HK-2 (cell line): ENCODE measurements around the gene PDK2.

Source experiments
- DNase-seq: peaks from one replicate; pipeline ENCODE4 v3.0.0-alpha.2; 2018; ENCODE audit not compliant: unreplicated experiment

Gene PDK2

DNA sequence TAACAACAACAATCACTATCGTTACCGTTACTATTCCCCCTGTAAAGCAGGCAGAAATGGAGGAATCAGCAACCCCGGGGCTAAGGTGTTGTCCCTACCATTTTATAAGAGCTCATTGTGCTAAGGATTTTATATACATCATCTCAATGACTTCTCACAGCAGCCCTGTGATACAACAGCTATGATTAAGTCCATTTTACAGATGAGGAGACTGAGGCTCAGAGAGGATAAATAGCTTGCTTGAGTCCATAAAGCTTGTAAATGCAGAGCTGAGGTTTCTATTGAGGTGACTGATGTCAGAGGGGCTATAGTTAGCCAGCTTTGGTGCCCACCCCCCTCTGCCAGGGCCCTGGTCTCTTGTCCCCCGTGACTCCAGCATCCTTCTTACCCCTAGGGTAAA lies 16.7 kb upstream of the PDK2 start:
- no peak for DNase-seq

DNA sequence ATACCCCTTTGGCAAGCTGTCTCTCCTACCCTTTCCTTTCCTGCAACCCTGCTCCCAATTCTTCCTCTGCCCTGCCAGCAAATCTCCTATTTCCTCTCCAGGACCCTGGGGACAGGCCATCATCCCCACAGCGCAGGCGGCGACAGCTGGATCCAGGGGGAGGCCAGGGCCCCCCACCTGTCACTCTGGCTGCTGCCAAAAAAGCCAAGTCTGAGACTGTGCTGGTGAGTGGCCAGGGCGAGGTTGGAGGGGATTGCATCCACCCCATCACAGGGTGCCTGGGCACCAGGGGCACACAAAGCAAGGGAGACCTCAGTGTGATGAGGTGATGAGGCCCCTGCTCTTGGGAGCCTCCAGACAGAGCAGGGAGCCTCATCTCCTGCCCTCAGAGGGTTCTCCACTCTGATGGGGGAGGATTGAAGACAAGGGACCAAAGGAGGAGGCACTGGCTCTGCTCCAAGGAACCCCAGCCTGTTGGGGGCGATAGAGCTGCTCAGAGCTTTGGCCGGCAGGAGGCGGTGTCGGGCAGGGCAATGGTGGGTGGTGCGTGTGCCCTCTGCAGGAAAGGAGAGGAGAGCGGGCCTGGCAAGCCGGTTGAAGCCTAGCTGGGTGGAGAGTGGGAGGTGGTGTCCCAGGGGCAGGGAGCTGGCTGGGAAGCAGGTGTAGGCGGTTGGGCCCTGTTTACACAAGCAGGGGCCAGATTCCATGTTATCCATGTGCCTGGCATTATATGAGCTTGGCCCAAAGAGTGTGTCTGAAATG lies 15.6 kb upstream of the PDK2 start:
- no peak for DNase-seq

DNA sequence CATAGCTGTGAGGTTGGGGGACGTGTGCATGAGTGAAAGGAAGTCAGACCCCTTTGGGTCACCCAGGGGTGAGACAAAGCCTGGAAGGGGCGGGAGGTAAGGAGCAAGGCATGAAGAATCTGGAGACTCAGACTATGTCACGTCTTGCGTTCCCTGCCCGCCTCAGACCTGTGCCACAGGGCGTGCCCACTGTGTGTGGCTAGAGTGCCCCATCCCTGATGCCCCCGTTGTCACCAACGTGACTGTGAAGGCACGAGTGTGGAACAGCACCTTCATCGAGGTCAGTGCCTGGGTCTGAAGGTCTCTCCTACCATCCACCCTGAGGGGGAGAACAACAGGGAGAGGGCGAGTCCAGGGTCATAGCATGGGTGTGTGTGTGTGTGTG lies 15.1 kb upstream of the PDK2 start:
- DNase-seq, result no peak

DNA sequence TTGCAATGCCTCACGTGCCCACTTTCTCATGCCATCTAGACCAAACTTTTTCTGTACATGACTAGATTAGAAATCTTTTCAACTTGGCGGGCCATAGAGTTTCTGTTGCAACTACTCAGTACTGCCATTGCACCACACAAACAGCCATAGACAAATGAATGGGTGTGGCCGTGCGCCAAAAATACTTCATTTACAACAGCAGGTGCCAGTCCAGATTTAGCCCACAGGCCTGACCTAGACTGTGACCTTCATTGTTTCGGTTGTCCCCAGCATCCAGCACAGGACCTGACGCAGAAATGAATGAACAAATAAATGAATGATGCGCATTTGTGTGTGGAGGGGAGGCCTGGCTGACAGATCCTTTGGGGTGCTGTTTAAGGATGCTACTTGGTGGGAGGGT lies 14.3 kb upstream of the PDK2 start:
- no peak for DNase-seq

DNA sequence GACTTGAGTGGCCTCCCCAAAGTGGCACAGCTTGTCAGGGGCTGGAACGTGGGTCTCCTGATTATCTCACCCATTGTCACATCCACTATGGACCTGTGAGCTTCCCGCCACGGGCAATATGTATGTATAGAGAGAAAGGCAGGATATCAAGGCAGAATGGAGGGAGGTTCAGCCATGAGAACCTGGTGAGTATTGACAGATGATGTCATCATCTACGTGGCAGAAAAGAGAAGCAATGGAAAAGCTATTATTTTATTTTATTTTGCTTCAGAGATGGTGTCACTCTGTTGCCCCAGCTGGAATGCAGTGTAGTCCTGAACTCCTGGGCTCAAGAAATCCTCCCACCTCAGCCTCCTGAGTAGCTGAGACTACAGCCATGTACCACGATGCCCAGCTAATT lies 13.4 kb upstream of the PDK2 start:
- DNase-seq, result no peak

DNA sequence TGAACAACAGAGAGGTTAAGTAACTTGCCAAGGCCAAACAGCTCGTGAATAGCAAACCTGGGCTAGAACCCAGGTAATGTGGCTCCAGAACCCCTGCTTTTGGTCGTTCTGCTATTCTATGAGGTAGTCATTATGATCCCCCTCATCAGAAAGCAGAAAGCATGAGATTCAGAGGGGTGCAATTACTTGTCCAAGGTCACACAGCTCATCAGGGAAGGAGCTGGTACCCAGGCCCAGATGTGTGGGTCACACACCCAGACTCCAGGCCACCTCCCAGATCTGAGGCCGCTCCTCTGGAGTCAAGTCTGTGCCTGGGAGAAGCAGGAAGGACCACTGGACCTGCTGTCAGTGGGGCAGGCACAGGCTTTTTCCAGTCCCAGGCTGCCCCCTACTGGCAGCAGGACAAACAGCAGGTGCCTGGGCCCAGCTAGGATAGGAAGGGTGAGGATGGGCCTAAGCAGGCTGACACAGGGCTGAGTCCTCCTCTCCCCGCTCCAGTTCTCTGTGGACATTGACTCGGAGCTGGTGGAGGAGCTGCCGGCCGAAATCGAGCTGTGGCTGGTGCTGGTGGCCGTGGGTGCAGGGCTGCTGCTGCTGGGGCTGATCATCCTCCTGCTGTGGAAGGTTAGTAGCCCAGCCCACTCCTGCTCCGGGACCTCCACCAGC lies 7.8 kb upstream of the PDK2 start:
- DNase-seq, result peak; percentile 79

DNA sequence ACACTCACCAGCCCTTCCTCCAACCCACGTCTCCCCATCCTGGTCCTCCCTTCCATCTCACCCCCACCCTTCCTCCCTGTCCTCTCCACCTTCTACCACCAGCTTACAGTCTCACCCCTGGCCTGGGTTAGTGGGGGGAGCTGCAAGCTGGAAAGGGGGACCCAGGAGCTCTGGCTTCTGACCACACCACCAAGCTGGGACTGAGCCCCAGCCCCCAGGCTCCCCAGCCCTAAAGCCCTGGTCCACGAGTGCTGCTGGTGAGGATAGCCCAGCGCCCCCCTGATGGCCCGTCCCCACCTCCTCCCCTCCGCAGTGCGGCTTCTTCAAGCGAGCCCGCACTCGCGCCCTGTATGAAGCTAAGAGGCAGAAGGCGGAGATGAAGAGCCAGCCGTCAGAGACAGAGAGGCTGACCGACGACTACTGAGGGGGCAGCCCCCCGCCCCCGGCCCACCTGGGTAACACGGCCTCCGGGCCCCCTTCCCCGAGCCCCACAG lies 7.2 kb upstream of the PDK2 start:
- no peak for DNase-seq

DNA sequence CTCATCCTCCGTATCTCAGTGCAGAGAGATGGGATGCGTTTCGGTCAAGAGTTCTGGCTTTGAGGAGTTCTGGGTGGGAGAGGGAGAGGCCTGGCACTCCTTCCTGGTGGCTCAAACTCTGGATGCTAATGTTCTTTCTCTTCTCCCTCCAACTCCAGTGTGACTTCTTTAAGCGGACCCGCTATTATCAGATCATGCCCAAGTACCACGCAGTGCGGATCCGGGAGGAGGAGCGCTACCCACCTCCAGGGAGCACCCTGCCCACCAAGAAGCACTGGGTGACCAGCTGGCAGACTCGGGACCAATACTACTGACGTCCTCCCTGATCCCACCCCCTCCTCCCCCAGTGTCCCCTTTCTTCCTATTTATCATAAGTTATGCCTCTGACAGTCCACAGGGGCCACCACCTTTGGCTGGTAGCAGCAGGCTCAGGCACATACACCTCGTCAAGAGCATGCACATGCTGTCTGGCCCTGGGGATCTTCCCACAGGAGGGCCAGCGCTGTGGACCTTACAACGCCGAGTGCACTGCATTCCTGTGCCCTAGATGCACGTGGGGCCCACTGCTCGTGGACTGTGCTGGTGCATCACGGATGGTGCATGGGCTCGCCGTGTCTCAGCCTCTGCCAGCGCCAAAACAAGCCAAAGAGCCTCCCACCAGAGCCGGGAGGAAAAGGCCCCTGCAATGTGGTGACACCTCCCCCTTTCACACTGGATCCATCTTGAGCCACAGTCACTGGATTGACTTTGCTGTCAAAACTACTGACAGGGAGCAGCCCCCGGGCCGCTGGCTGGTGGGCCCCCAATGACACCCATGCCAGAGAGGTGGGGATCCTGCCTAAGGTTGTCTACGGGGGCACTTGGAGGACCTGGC lies 6.0 kb upstream of the PDK2 start:
- no peak for DNase-seq

DNA sequence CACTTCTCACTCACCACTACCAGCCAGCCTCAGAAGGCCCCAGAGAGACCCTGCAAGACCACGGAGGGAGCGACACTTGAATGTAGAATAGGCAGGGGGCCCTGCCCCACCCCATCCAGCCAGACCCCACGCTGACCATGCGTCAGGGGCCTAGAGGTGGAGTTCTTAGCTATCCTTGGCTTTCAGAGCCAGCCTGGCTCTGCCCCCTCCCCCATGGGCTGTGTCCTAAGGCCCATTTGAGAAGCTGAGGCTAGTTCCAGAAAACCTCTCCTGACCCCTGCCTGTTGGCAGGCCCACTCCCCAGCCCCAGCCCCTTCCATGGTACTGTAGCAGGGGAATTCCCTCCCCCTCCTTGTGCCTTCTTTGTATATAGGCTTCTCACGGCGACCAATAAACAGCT lies 5.1 kb upstream of the PDK2 start:
- DNase-seq, result no peak

DNA sequence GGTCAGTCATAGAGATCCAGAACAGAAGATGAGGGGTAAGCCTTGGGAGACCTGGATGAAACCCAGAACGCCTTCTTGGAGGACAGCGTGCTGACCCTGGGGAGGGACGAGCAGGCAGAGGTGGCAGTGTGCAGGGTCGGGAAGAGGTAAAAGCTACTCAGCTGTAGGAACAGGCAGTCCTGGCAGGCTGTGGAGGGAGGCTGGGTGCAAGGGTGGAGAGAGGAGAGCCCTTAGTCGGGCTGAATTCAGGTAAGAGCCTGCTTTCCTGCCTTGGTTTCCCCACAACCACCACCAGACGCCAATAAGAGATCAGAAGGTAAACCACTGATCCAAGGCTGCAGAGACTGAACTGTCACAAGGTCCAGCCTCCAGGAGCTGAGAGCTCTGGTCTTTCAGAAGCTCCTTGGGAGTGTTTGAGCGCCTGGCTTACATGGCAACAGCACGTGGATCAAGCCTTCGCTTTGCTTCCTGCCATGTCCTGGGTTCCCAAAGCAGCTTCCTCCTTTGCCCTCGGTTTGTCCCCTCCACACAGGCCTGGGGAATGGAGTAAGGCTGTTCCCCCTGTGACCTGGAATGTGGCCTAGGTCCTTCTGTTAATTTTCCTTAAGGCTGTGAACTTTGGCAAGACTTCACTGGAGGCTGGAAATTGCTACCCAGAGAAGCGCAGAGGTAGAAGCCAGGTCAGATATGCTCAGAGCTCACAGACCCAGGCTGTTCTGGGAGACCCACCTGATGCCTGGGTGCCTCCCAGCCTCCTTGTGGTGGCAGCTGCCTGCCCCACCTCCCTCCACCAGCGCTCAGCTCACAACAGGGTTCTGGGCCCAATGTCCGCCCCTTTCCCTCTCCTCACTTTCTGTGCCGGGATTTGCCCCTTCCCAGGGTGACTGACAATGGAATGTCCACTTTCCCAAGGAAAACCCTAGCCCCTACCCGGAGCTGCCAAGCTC lies 3.9 kb upstream of the PDK2 start:
- peak; percentile 31 for DNase-seq

DNA sequence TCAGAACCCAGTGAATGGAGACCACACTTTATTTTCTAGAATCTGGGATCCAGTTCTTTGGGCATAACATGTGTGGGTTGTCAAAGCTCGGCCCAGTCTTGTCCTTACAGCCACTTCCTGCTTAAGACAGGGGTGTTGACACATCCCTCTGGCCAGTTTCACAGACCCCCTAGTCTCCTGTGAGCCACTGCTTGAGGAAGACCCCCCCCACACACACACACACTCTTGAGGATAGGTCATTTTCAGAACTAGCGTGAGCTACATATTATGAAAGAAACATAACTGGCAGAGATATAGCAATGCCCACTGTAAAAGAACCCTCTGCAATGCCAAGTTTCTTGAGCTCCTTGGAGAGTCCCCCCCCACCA lies 3.2 kb upstream of the PDK2 start:
- no peak for DNase-seq

DNA sequence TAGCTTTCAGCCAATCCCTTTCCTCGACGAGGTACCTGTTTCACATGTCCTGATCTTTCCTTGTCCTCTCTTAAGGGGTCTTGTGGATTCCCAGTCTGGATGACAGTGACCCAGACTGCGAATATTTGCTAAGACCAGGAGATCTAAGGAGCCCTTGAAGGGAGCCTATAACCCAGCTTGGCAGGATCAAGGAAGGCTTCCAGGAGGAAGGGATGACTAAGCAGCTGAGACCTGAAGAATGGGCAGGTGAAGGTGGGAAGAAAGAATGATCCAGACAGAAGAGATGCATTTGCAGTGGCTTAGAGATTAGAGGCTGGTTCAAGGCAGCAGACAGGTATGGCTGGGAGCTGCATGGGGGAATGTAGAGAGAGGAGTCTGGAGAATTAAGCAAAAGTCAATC lies 1.9 kb upstream of the PDK2 start:
- DNase-seq, result no peak

DNA sequence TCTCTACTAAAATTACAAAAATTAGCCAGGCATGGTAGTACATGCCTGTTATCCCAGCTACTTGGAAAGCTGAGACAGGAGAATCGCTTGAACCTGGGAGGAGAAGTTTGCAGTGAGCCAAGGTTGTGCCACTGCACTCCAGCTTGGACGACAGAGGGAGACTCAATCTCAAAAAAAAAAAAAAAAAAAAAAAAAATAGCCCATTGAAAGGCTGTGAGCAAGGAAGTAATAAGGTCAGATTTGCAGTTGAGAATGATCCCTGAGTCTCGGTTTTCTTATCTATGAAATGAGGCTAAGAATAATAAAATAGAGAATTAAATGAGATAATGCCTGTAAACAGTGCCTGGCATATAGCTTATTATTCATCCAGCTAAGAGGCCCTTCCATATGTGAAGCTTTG lies 1.3 kb upstream of the PDK2 start:
- no peak for DNase-seq

DNA sequence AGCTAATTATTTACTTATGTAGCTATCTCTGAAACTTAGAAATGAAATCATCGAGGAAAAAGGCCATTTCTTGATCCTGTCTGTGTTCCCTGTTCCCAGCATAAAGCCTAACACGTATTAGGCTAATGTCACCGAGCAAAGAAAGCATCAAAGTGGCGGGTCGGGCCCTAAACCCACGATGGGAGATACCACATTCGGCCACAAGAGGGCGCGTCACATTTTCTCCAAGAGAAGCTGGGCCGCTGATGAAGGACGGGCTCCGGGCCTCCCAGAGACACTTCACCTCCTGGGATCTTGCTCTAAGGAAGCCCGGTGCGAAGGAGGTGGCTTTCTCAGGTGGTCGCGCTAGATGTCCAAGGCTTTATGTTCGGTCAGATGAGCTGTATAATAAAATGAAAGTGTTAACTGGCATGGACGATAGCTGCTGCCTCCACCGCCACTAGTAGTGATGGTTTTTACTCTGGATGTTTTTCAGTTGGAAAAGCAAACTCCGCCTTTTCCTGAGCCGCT lies 853 bp upstream of the PDK2 start:
- peak; percentile 91 for DNase-seq

DNA sequence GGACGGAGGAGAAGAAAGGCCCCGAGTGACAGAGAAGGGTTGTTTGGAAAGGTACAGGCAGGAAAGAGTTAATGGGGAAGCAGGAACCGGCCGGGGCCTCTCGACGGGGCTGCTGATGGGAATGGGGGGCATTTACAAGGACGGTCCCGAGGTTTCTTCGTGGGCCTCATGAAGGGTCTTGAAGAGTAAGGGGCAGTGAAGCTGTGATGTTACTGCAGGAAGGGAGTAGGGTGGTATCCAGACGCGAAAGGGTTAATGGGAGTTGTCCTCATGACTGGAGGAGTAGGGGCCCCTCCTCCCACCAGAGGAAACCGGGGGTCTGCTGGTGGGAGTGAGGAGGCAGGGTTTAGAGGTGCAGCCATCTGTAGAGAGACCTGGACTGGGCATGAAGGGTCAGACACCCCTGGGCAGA lies 481 bp downstream of the PDK2 start:
- no peak for DNase-seq

DNA sequence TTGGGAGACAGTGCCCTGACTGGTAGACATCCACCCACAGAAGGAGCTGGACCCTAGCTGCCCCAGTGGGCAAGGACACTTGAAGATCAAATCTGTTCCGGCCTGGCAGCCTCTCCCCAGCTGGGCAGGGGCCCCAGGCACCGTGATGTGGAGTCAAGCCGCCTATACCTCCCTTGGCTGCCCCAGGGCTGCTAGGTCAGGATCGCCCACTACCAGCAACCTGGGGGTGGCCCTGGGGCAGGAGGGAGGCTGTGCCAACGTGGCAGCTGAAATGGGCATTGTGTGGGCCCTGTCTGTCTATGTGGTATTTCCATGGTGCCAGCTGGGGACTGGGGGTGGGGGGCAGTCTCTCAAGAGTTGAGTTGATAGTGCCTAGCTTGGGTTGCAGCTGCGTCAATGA lies 941 bp downstream of the PDK2 start:
- no peak for DNase-seq

DNA sequence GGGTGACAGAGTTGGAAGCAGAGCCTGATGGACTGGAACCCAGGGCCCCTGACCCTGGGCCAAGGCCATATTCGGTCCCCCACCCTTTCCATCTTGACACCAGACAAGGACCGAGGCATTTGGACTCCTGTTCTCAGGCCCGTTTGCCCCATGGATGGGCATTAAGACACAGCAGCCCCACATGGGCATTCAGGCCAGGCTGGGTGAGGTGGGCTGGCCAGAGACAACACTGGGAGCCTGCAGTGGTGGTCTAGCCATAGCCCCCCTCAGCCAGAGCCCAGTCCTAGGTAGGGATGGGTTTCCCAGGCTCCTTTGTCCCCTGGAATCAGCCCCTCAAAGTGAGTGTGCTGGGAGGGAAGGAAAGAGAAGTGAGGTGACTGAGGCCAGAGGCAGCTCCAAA lies 1.6 kb downstream of the PDK2 start:
- DNase-seq, result no peak

DNA sequence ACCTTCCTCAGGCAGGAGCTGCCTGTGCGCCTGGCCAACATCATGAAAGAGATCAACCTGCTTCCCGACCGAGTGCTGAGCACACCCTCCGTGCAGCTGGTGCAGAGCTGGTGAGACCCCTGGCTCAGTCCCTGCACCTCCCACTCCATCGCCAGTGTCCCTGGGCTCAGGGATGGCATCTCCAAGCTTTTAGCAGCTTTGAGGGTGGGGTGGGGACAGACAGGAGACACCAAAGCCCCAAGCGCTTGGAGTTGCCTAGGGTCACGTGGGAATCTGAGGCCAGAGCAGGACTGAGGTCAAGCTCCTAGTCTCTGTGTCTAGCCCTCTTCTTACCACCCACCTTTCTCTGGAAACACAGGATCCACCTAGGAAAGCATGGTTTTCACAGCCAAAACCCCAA lies 2.3 kb downstream of the PDK2 start:
- no peak for DNase-seq

DNA sequence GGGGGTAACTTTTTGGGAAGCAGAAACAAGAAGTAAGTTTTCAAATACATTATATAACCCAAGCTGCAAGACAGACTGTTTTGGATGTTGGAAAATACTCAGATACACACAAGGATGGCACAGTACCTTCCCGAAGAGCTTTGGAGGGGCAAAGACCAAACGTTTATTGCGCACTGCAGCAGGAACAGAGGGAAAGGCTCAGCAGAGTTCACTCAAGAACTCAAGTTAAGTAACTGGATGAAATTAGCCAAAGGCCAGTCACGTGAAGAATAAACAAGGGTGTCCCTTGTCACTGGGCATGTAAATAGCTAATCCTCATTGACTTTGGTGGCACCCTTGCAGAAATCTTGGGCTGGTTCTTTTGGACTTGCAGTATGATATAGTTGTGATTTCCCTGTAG lies 2.8 kb downstream of the PDK2 start:
- no peak for DNase-seq

DNA sequence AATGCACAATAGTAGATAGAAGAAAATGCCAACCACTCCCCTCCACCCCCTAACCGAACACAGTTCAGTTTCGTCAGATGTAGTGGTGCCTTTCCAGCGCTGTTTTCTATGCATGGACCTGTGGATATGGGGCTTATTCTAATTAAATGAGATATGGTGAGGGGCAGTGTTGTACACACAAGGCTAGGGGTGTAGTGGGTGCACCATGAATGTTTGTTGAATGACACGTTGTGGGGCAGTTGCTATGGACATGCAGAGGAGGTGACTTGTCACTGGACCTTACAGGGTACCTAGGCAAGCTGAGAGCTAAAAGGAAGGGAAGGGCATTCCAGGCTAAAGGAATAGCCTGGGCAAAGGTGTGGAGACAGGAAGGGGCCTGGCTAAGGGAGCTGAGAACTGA lies 3.4 kb downstream of the PDK2 start:
- no peak for DNase-seq

DNA sequence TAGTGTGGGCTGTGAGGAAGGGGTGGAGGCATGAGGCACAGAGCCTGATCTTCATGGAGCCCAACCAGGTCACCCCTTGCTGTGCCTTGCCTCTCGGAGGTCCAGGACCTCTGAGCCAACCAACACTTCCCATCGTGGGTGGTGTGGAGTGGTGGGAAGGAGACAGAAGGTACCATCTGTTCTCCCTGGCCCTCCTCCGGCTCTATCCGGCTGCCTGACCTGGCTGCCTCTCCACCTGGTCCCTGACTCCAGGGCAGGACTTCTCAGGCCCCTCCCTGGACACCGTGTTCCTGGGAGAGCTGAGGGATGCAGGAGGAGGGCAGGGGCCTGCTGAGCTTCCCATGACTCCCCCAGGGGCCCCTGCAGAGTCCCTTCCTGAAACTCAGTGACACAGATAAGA lies 3.9 kb downstream of the PDK2 start:
- DNase-seq, result no peak
